ENCODE data around the gene TUBA1A.

GRCh38 chr12:49227713-49228112 lies 38.8 kb upstream of the TUBA1A start:
- no peak for TF ChIP-seq ZNF623 (tag by site-specific recombination; IDR thresholded peaks at IDR 0.05)
- TF ChIP-seq CTCF (tag by site-specific recombination; IDR thresholded peaks at IDR 0.05) = no peak
- TF ChIP-seq TSHZ1 (tag by site-specific recombination; IDR thresholded peaks at IDR 0.05; ENCODE audit: borderline replicate concordance) = no peak
- TF ChIP-seq ZNF121 (tag by site-specific recombination; IDR thresholded peaks at IDR 0.05) = no peak
- TF ChIP-seq RBAK (tag by site-specific recombination; IDR thresholded peaks at IDR 0.05) = no peak
